ENCODE measurements around the gene BTRC. TPM values are rescaled to one million over a fixed set of nuclear protein-coding genes. Genes with fewer than 3 reads are reported as not detected.
"Not testable (repeated sequence)": the region's sequence is repeated elsewhere in the genome, so short reads cannot be mapped to it uniquely, and the experiment has no call there.

BTRC gene
- total and polyA plus RNA-seq, 12 donors, result 10.0 to 35.3 (median 20.3) TPM

DNA sequence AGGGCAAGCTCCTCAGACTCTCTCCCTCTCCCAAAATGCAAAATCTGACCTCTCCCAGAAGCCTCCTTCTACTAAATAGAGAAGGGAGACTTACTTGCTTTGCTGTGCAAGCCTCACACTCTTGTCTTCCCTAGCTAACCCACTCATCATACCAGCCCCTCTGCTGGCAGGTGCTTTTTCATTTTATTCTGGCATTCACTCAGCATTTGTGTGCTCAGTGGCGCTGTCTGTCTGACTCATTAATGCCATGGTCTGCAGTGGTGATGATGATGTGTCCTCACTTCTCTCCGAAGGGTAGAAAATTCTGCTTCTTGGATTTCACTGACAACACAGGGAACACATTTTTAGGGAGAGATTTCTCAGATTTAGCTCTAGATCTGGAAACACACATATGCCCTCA is 22.0 kb upstream of the BTRC start:
- 64 to 76% (median 72%) methylated on average over 2 of the region's 2 CpGs for WGBS, 4 donors
- Histone ChIP-seq H3K4me3 (no peak overlapping the region), H3K4me1 (replicated peaks in 1 of 2) (no peaks in the 10 kb centered on the region), H3K36me3 (replicated peaks in 1 of 2) (no peaks in the 10 kb centered on the region), H3K27ac (no peak overlapping the region), H3K27me3 (no peaks in the 10 kb centered on the region), H3K9me3 (replicated peaks in 1 of 3) (no peaks in the 10 kb centered on the region)
- peak in 1 of 7 donors; percentile 9 for DNase-seq
- intact Hi-C loops (cut with DNase I), result no loop called here
- TF ChIP-seq, protein P1, sequence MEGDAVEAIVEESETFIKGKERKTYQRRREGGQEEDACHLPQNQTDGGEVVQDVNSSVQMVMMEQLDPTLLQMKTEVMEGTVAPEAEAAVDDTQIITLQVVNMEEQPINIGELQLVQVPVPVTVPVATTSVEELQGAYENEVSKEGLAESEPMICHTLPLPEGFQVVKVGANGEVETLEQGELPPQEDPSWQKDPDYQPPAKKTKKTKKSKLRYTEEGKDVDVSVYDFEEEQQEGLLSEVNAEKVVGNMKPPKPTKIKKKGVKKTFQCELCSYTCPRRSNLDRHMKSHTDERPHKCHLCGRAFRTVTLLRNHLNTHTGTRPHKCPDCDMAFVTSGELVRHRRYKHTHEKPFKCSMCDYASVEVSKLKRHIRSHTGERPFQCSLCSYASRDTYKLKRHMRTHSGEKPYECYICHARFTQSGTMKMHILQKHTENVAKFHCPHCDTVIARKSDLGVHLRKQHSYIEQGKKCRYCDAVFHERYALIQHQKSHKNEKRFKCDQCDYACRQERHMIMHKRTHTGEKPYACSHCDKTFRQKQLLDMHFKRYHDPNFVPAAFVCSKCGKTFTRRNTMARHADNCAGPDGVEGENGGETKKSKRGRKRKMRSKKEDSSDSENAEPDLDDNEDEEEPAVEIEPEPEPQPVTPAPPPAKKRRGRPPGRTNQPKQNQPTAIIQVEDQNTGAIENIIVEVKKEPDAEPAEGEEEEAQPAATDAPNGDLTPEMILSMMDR (IDR thresholded peaks at IDR 0.05), result no peak
- no peak for TF ChIP-seq POLR2A (IDR thresholded peaks at IDR 0.05)

DNA sequence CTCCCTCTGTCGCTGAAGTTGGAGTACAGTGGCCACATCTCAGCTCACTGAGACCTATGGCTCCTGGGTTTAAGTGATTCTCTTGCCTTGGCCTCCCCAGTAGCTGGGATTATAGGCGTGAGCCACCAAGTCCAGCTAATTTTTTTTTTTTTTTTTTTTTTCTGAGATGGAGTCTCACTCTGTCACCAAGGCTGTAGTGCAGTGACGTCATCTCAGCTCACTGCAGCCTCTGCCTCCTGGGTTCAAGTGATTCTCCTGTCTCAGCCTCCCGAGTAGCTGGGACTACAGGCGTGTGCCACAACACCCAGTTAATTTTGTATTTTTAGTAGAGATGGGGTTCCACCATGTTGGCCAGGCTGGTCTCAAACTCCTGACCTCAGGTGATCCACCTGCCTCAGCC is 19.7 kb upstream of the BTRC start:
- H3K27ac ChIP-seq; H3K4me1 ChIP-seq (replicated peaks in 1 of 2); H3K9me3 ChIP-seq (replicated peaks in 1 of 3); intact Hi-C loops (cut with DNase I); H3K4me3 ChIP-seq; H3K36me3 ChIP-seq (replicated peaks in 1 of 2); DNase-seq; H3K27me3 ChIP-seq: not testable (repeated sequence)
- 86 to 89% (median 87%) methylated on average over 4 to 5 of the region's 5 CpGs for WGBS, 4 donors

GRCh38 chr10:101336382-101336781 is 17.6 kb upstream of the BTRC start:
- DNase-seq, result no peak
- no peak overlapping the region for H3K4me3 ChIP-seq
- no peaks in the 10 kb centered on the region for H3K27me3 ChIP-seq
- intact Hi-C loops (cut with DNase I), result no loop called here
- TF ChIP-seq POLR2A (IDR thresholded peaks at IDR 0.05), result no peak
- TF ChIP-seq, protein P1 (IDR thresholded peaks at IDR 0.05), result no peak
- no peaks in the 10 kb centered on the region for H3K4me1 ChIP-seq (replicated peaks in 1 of 2)
- no peak overlapping the region for H3K27ac ChIP-seq
- no peaks in the 10 kb centered on the region for H3K9me3 ChIP-seq (replicated peaks in 1 of 3)
- no peaks in the 10 kb centered on the region for H3K36me3 ChIP-seq (replicated peaks in 1 of 2)

GRCh38 chr10:101337836-101338235 is 16.1 kb upstream of the BTRC start:
- intact Hi-C loops (cut with DNase I), result no loop called here
- no peaks in the 10 kb centered on the region for H3K4me1 ChIP-seq (replicated peaks in 1 of 2)

GRCh38 chr10:101341438-101341837 is 12.5 kb upstream of the BTRC start:
- Histone ChIP-seq H3K9me3 (replicated peaks in 1 of 3) (no peaks in the 10 kb centered on the region), H3K27me3 (no peaks in the 10 kb centered on the region), H3K27ac (no peak overlapping the region), H3K4me3 (no peak overlapping the region), H3K36me3 (replicated peaks in 1 of 2) (no peaks in the 10 kb centered on the region), H3K4me1 (replicated peaks in 1 of 2) (no peaks in the 10 kb centered on the region)
- TF ChIP-seq, protein P1 (IDR thresholded peaks at IDR 0.05), result no peak
- no peak for TF ChIP-seq POLR2A (IDR thresholded peaks at IDR 0.05)
- intact Hi-C loops (cut with DNase I), result no loop called here
- peak in 1 of 7 donors; percentile 6 for DNase-seq

More at GRCh38 chr10:101337836-101338235, 16.1 kb upstream of the BTRC start:
- no peak overlapping the region for H3K4me3 ChIP-seq
- TF ChIP-seq POLR2A (IDR thresholded peaks at IDR 0.05), result no peak
- TF ChIP-seq, protein P1 (IDR thresholded peaks at IDR 0.05), result no peak
- H3K36me3 ChIP-seq (replicated peaks in 1 of 2), result no peaks in the 10 kb centered on the region
- 89 to 95% (median 94%) methylated on average over 4 of the region's 4 CpGs for WGBS, 4 donors
- DNase-seq, result no peak
- no peak overlapping the region for H3K27ac ChIP-seq
- no peaks in the 10 kb centered on the region for H3K9me3 ChIP-seq (replicated peaks in 1 of 3)
- no peaks in the 10 kb centered on the region for H3K27me3 ChIP-seq
